Measurements from ENCODE around the gene KRTAP4-2. TPM values are rescaled to one million over a fixed set of nuclear protein-coding genes. Genes with fewer than 3 reads are reported as not detected.

KRTAP4-2 gene
- total and polyA plus RNA-seq, 7 donors: not detected

DNA sequence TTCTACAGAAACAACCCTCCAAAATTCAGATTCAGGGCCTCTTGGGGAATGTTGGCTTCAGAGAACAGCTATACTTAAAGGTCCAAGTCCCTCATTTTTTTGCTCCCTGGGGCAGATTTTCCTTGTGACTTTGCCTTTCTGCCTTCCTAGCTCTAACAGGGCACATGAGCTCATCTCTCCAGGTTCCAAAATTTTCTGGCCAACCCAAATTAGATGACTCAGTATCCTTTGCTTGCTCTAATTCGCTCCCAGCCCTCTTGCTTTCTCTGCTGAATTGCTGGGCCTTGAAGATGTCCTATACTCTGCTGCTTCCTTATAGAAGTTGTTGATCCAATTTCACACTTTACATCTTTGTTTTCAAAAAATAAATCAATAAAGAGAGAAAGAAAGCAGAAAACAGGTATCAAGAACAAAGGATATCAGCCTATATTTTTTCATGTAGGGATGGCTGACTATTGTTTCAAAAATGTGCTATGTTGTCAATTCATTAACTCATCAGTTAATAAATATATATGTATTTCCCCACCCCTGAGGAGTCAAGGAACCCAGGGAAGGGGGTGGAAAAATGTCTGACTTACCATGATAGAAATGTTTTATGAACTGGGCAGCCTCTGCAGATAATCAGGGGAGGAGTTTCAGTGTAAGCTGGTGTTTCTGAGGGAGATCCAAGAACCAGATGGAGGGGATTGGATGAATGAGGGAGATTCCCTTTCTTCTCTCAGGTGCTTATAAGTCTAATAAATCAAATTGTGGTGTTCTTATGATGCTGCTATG, 1.0 kb upstream of the KRTAP4-2 start:
- TF ChIP-seq, protein P1, sequence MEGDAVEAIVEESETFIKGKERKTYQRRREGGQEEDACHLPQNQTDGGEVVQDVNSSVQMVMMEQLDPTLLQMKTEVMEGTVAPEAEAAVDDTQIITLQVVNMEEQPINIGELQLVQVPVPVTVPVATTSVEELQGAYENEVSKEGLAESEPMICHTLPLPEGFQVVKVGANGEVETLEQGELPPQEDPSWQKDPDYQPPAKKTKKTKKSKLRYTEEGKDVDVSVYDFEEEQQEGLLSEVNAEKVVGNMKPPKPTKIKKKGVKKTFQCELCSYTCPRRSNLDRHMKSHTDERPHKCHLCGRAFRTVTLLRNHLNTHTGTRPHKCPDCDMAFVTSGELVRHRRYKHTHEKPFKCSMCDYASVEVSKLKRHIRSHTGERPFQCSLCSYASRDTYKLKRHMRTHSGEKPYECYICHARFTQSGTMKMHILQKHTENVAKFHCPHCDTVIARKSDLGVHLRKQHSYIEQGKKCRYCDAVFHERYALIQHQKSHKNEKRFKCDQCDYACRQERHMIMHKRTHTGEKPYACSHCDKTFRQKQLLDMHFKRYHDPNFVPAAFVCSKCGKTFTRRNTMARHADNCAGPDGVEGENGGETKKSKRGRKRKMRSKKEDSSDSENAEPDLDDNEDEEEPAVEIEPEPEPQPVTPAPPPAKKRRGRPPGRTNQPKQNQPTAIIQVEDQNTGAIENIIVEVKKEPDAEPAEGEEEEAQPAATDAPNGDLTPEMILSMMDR (IDR thresholded peaks at IDR 0.05): no peak
- WGBS, 3 donors: 59 to 82% (median 78%) methylated on average over 1 of the region's 1 CpG
- no peaks in the 10 kb centered on the region for H3K36me3 ChIP-seq (ENCODE audit: insufficient read depth in 1 of 2, low read depth in 1 of 2)
- intact Hi-C loops (cut with DNase I): no loop called here
- H3K27me3 ChIP-seq (ENCODE audit: insufficient read depth in 3 of 3, low read length in 2 of 3): peaks cover 0 to 6% (median 0%) of the 10 kb centered on the region in 3 donors
- H3K4me1 ChIP-seq: no peaks in the 10 kb centered on the region
- no peak overlapping the region for H3K27ac ChIP-seq
- ATAC-seq (no peak), DNase-seq (no peak)
- H3K9me3 ChIP-seq: no peaks in the 10 kb centered on the region
- H3K4me3 ChIP-seq: no peak overlapping the region

DNA sequence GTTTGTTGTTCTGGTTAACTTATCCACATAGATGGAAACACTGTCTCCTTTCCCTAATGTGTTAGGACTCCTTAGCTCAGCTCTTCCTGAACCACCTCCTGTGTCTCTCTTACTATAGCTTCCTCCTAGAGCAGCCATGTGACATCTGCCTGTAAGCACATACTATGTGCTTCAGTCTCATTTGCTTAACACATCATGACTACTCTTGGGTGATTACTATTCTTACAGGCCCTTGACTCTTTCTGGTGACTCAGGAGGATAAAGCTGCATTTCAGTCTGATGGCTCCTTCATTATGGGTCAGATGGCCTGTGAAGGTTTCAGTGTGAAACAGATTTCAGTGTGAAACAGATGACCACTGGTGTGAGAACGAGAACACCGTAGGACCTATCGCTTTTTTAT, 320 bp upstream of the KRTAP4-2 start:
- Histone ChIP-seq H3K4me1 (no peaks in the 10 kb centered on the region), H3K4me3 (no peak overlapping the region), H3K27ac (no peak overlapping the region), H3K9me3 (no peaks in the 10 kb centered on the region), H3K36me3 (ENCODE audit: insufficient read depth in 1 of 2, low read depth in 1 of 2) (no peaks in the 10 kb centered on the region), H3K27me3 (ENCODE audit: insufficient read depth in 3 of 3, low read length in 2 of 3) (peaks cover 0 to 6% (median 2%) of the 10 kb centered on the region in 3 donors)
- TF ChIP-seq, protein P1 (IDR thresholded peaks at IDR 0.05): no peak
- no peak for DNase-seq
- intact Hi-C loops (cut with DNase I): no loop called here
- WGBS, 3 donors: 87 to 93% (median 92%) methylated on average over 3 of the region's 3 CpGs
- ATAC-seq: no peak

DNA sequence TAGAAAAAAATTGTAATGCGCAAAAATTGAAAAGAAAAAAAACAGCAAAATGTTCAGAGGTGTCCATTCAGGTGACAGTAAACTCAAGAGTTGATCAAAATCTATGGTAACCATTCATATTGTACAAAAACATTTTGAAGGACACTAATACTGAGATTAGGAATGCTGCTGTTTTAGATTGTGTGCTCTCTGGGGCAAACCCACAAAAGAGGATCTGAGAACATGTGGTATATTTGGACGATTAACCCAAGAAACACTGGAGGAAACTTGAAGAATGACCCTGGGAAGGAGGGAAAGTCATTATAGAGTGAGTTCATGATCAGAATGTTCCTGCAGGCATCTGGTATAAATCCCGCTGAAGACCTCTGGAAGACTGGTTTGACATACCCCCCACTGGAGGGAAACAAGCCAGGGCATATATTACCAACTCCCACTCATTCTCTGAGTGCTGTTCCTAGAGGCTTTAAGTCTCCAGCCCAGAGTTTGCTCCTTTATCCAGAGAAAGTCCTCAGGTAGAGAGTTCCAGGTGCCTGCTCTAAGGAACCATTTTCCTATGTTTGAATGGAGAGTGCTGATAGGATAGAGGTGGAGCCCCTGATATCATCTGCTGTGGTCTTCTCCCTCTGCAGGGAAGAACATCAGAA, 1.2 kb downstream of the KRTAP4-2 start:
- DNase-seq: no peak
- H3K36me3 ChIP-seq (ENCODE audit: insufficient read depth in 1 of 2, low read depth in 1 of 2): no peaks in the 10 kb centered on the region
- no peak for ATAC-seq
- H3K4me3 ChIP-seq: no peak overlapping the region
- H3K27ac ChIP-seq: no peak overlapping the region
- WGBS, 3 donors: 75 to 87% (median 85%) methylated on average over 3 of the region's 3 CpGs
- no peaks in the 10 kb centered on the region for H3K4me1 ChIP-seq
- no peaks in the 10 kb centered on the region for H3K9me3 ChIP-seq
- intact Hi-C loops (cut with DNase I): no loop called here
- TF ChIP-seq, protein P1 (IDR thresholded peaks at IDR 0.05): no peak
- H3K27me3 ChIP-seq (ENCODE audit: insufficient read depth in 3 of 3, low read length in 2 of 3): peaks cover 0 to 2% (median 0%) of the 10 kb centered on the region in 3 donors

DNA sequence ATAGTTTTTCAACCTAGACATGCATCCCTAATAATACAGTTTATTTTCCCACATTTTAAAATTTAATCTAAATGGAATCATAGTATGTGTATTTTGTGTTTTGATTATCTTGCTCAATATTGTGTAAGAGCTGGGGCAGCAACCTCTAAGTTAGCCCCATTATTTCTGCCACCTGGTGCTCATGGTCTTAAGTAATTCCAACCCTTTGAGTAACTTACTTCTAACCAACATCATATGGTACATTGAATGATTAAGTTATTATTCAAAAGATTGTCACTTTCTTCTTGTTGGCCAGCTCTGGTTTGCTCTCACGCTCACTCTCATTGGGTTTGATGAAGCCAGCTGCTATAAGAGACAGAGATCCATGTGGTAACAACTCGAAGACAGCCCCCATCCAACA, 6.1 kb downstream of the KRTAP4-2 start:
- intact Hi-C loops (cut with DNase I): no loop called here
- Histone ChIP-seq H3K27ac (no peak overlapping the region), H3K36me3 (ENCODE audit: insufficient read depth in 1 of 2, low read depth in 1 of 2) (no peaks in the 10 kb centered on the region), H3K27me3 (ENCODE audit: insufficient read depth in 3 of 3, low read length in 2 of 3) (peaks cover 0 to 2% (median 2%) of the 10 kb centered on the region in 3 donors), H3K4me3 (no peak overlapping the region), H3K4me1 (no peaks in the 10 kb centered on the region), H3K9me3 (no peaks in the 10 kb centered on the region)
- ATAC-seq: no peak
- TF ChIP-seq, protein P1 (IDR thresholded peaks at IDR 0.05): no peak
- no peak for DNase-seq
- 64 to 85% (median 65%) methylated on average over 2 of the region's 2 CpGs for WGBS, 3 donors
